CD14-positive monocyte (primary cell): ENCODE measurements around the gene AMOTL2. TPM values are rescaled to one million over a fixed set of nuclear protein-coding genes. Genes with fewer than 3 reads are reported as not detected.

ENCODE experiments used
- DNase-seq, 3 donors: peaks; one replicate each; pipeline ENCODE4 v3.0.0-alpha.2; 2011 to 2022
- H2AFZ ChIP-seq: 2 replicates; pipeline ENCODE4 v1.6.0; 2012; ENCODE audit warnings: mild to moderate bottlenecking, low read depth, low read length, inconsistent platforms; ENCODE audit not compliant: insufficient read depth, poor library complexity, severe bottlenecking
- H3K27ac ChIP-seq, 2 donors: 1 replicate in 1 of 2; 2 replicates in 1 of 2; pipeline ENCODE4 v1.5.1; 2012 to 2013; ENCODE audit warnings: low read length in 2 of 2, control low read depth in 1 of 2, inconsistent platforms in 1 of 2, low read depth in 1 of 2, mild to moderate bottlenecking in 1 of 2
- H3K27me3 ChIP-seq, 2 donors: one replicate each; pipeline versions ENCODE4 v1.6.0 to v1.6.1; 2011 to 2013; ENCODE audit warnings: low read length in 2 of 2; ENCODE audit not compliant: control insufficient read depth in 2 of 2, insufficient read depth in 2 of 2
- H3K36me3 ChIP-seq, 2 donors: replicated peaks in 1 of 2; 1 replicate in 1 of 2; 2 replicates in 1 of 2; pipeline versions ENCODE4 v1.5.1 to v1.6.1; 2012 to 2013; ENCODE audit warnings: low read length in 2 of 2, control low read depth in 1 of 2, inconsistent platforms in 1 of 2, mild to moderate bottlenecking in 1 of 2; ENCODE audit not compliant: insufficient read depth in 2 of 2, control insufficient read depth in 1 of 2
- H3K4me1 ChIP-seq, 2 donors: 1 replicate in 1 of 2; 2 replicates in 1 of 2; pipeline versions ENCODE4 v1.5.1 to v1.6.1; 2012 to 2013; ENCODE audit warnings: low read length in 2 of 2, control low read depth in 1 of 2, inconsistent platforms in 1 of 2, mild to moderate bottlenecking in 1 of 2, moderate library complexity in 1 of 2; ENCODE audit not compliant: insufficient read depth in 2 of 2, control insufficient read depth in 1 of 2
- H3K4me2 ChIP-seq: replicated peaks from 2 replicates; pipeline ENCODE3; 2012; ENCODE audit warnings: low read length, moderate library complexity, mild to moderate bottlenecking; ENCODE audit not compliant: poor library complexity, severe bottlenecking; ENCODE audit errors: extremely low read depth
- H3K4me3 ChIP-seq, 3 experiments: fragments of 200-600 bp in 1 of 3; sonication (generic) in 1 of 3; replicated peaks in 1 of 3; 1 replicate in 2 of 3; 2 replicates in 1 of 3; pipeline ENCODE4 v1.5.1; 2011 to 2013; ENCODE audit warnings: low read length in 3 of 3, mild to moderate bottlenecking in 3 of 3, control low read depth in 2 of 3, low read depth in 2 of 3, inconsistent platforms in 1 of 3, moderate library complexity in 1 of 3
- H3K79me2 ChIP-seq: 2 replicates; pipeline ENCODE4 v1.6.0; 2012; ENCODE audit warnings: mild to moderate bottlenecking, control low read depth, inconsistent platforms, low read length, moderate library complexity; ENCODE audit not compliant: insufficient read depth
- H3K9ac ChIP-seq: 2 replicates; pipeline ENCODE4 v1.6.0; 2017; ENCODE audit warnings: low read length, mild to moderate bottlenecking; ENCODE audit not compliant: insufficient read depth, poor library complexity, severe bottlenecking
- H3K9me3 ChIP-seq, 2 donors: replicated peaks in 1 of 2; 1 replicate in 1 of 2; 2 replicates in 1 of 2; pipeline versions ENCODE4 v1.5.1 to v1.6.1; 2012 to 2013; ENCODE audit warnings: low read length in 2 of 2, control low read depth in 1 of 2; ENCODE audit not compliant: control insufficient read depth in 1 of 2, insufficient read depth in 1 of 2
- H4K20me1 ChIP-seq: 2 replicates; pipeline ENCODE4 v1.6.0; 2012; ENCODE audit warnings: mild to moderate bottlenecking, low read length, control low read depth, moderate library complexity; ENCODE audit not compliant: insufficient read depth
- H3K27ac Mint-ChIP-seq, 7 donors: one replicate each; pipeline ENCODE4 v1.8.0; 2020; ENCODE audit warnings: mild to moderate bottlenecking in 7 of 7, mixed read lengths in 7 of 7, moderate library complexity in 6 of 7, inconsistent platforms in 2 of 7
- H3K27me3 Mint-ChIP-seq, 3 donors: one replicate each; pipeline ENCODE4 v1.8.0; 2021 to 2022; ENCODE audit warnings: low read depth in 3 of 3, mild to moderate bottlenecking in 3 of 3, mixed read lengths in 3 of 3, moderate library complexity in 3 of 3, inconsistent platforms in 1 of 3
- H3K36me3 Mint-ChIP-seq, 2 donors: one replicate each; pipeline ENCODE4 v1.8.0; 2020; ENCODE audit warnings: mixed read lengths in 2 of 2, inconsistent platforms in 1 of 2, mild to moderate bottlenecking in 1 of 2
- H3K4me1 Mint-ChIP-seq: one replicate; pipeline ENCODE4 v1.8.0; 2020; ENCODE audit warnings: mild to moderate bottlenecking, mixed read lengths
- H3K4me3 Mint-ChIP-seq, 2 donors: one replicate each; pipeline ENCODE4 v1.8.0; 2020; ENCODE audit warnings: mild to moderate bottlenecking in 2 of 2, mixed read lengths in 2 of 2, moderate library complexity in 1 of 2
- H3K9me3 Mint-ChIP-seq, 7 donors: one replicate each; pipeline ENCODE4 v1.8.0; 2020 to 2022; ENCODE audit warnings: mixed read lengths in 7 of 7, mild to moderate bottlenecking in 6 of 7, moderate library complexity in 6 of 7, inconsistent platforms in 2 of 7
- WGBS: methylation state at CpG from one replicate; pipeline ENCODE4 v1.1.5; 2013; ENCODE audit warnings: missing lambda C conversion rate; ENCODE audit not compliant: insufficient coverage; 5-methylcytosine and 5-hydroxymethylcytosine counted together
- intact Hi-C, 2 donors: fragments of 100-400 bp; cut with micrococcal nuclease; formaldehyde crosslinking; loops; one replicate each; pipeline versions ENCODE4 v1.15.0 to v1.15.1; 2023
- polyA plus RNA-seq, 3 donors: library from polyadenylated mRNA; depleted of rRNA in 1 of 3; unstranded in 2 of 3; stranded (reverse) in 1 of 3; fragments of 300-500 nt in 2 of 3; fragments of >200 nt in 1 of 3; fragmentation: Illumina TruSeq in 2 of 3; gene quantifications; 1 replicate in 2 of 3; 2 replicates in 1 of 3; pipeline ENCODE4 v1.2.3, GENCODE V29; 2012 to 2021
- TF ChIP-seq, protein P1 (sequence below): fragments of 200-600 bp; IDR thresholded peaks from one replicate; pipeline ENCODE4 v1.8.0; 2022; ENCODE audit warnings: antibody characterized with exemption, mild to moderate bottlenecking

The AMOTL2 gene
- polyA plus RNA-seq, 3 donors, result 0.01 TPM; not detected in 2

GRCh38 chr3:134311693-134312071 is 62.6 kb downstream of the AMOTL2 start:
- H4K20me1 ChIP-seq, result no peaks in the 10 kb centered on the region
- peak overlapping the region in 1 of 2 donors; percentile 62 for H3K4me3 Mint-ChIP-seq

GRCh38 chr3:134311265-134311664 is 63.0 kb downstream of the AMOTL2 start:
- Histone ChIP-seq H3K9ac (no peak overlapping the region), H3K9me3 (no peaks in the 10 kb centered on the region), H3K79me2 (no peaks in the 10 kb centered on the region), H3K4me1 (peaks cover 6 to 15% of the 10 kb centered on the region in 2 donors), H3K27ac (no peak overlapping the region), H3K4me2 (no peak overlapping the region), H3K27me3 (peaks cover 15 to 37% of the 10 kb centered on the region in 2 donors), H2AFZ (no peak overlapping the region), H3K4me3 (no peak overlapping the region), H4K20me1 (no peaks in the 10 kb centered on the region), H3K36me3 (no peaks in the 10 kb centered on the region)
- TF ChIP-seq, protein P1, sequence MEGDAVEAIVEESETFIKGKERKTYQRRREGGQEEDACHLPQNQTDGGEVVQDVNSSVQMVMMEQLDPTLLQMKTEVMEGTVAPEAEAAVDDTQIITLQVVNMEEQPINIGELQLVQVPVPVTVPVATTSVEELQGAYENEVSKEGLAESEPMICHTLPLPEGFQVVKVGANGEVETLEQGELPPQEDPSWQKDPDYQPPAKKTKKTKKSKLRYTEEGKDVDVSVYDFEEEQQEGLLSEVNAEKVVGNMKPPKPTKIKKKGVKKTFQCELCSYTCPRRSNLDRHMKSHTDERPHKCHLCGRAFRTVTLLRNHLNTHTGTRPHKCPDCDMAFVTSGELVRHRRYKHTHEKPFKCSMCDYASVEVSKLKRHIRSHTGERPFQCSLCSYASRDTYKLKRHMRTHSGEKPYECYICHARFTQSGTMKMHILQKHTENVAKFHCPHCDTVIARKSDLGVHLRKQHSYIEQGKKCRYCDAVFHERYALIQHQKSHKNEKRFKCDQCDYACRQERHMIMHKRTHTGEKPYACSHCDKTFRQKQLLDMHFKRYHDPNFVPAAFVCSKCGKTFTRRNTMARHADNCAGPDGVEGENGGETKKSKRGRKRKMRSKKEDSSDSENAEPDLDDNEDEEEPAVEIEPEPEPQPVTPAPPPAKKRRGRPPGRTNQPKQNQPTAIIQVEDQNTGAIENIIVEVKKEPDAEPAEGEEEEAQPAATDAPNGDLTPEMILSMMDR, result no peak
- Mint-ChIP-seq H3K9me3 (peaks cover 0 to 10% (median 0%) of the 10 kb centered on the region in 7 donors), H3K27ac (no peak overlapping the region), H3K4me1 (peaks cover 15% of the 10 kb centered on the region), H3K4me3 (no peak overlapping the region), H3K36me3 (peaks cover 0 to 3% of the 10 kb centered on the region in 2 donors), H3K27me3 (peaks cover 39 to 52% (median 40%) of the 10 kb centered on the region in 3 donors)
- no peak for DNase-seq
- WGBS, result no CpG with 5 or more reads among the region's 2 CpGs
- intact Hi-C loops, result loop anchor here in 1 of 2 donors (5.0 kb wide), 1 partner anchor 161 kb away; no protein-coding TSS in a partner anchor

More at GRCh38 chr3:134311693-134312071, 62.6 kb downstream of the AMOTL2 start:
- Mint-ChIP-seq H3K27ac (no peak overlapping the region), H3K36me3 (peaks cover 0 to 3% of the 10 kb centered on the region in 2 donors), H3K27me3 (peaks cover 35 to 50% (median 37%) of the 10 kb centered on the region in 3 donors), H3K4me1 (peaks cover 15% of the 10 kb centered on the region), H3K9me3 (peaks cover 0 to 10% (median 0%) of the 10 kb centered on the region in 7 donors)
- Histone ChIP-seq H3K27ac (no peak overlapping the region), H3K27me3 (peaks cover 15 to 37% of the 10 kb centered on the region in 2 donors), H3K36me3 (no peaks in the 10 kb centered on the region), H3K79me2 (no peaks in the 10 kb centered on the region), H3K4me1 (peaks cover 6 to 15% of the 10 kb centered on the region in 2 donors), H3K9ac (no peak overlapping the region), H3K4me3 (no peak overlapping the region), H2AFZ (no peak overlapping the region), H3K9me3 (no peaks in the 10 kb centered on the region), H3K4me2 (no peak overlapping the region)
- 100% methylated on average over 1 of the region's 5 CpGs for WGBS
- intact Hi-C loops, result loop anchor here in 1 of 2 donors (5.0 kb wide), 1 partner anchor 161 kb away; no protein-coding TSS in a partner anchor
- TF ChIP-seq, protein P1, result no peak
- no peak for DNase-seq
